Neural crest cell (in vitro differentiated cells): ENCODE data around the gene DNAH10. TPM values are rescaled to one million over a fixed set of nuclear protein-coding genes. Genes with fewer than 3 reads are reported as not detected.

Experiments used
- DNase-seq: peaks from one replicate; pipeline ENCODE4 v3.0.0; 2021; ENCODE audit warnings: low read depth, mixed read lengths, low spot score
- H3K27ac Mint-ChIP-seq: one replicate; pipeline ENCODE4 v1.8.0; 2021; ENCODE audit warnings: mild to moderate bottlenecking, mixed read lengths; ENCODE audit not compliant: unreplicated experiment
- H3K27me3 Mint-ChIP-seq: 2 replicates; pipeline ENCODE4 v1.8.0; 2021; ENCODE audit warnings: low read depth, mild to moderate bottlenecking, mixed read lengths
- H3K36me3 Mint-ChIP-seq: 2 replicates; pipeline ENCODE4 v1.8.0; 2021; ENCODE audit warnings: low read depth, mild to moderate bottlenecking, mixed read lengths
- H3K4me1 Mint-ChIP-seq: 2 replicates; pipeline ENCODE4 v1.8.0; 2021; ENCODE audit warnings: mixed read lengths
- H3K4me3 Mint-ChIP-seq: one replicate; pipeline ENCODE4 v1.8.0; 2021; ENCODE audit warnings: mild to moderate bottlenecking, mixed read lengths
- H3K9me3 Mint-ChIP-seq: 2 replicates; pipeline ENCODE4 v1.8.0; 2021; ENCODE audit warnings: mixed read lengths
- total RNA-seq: library from RNA; stranded (reverse); gene quantifications from 2 replicates; pipeline ENCODE4 v1.2.1, GENCODE V29; 2021
- TF ChIP-seq, protein P1 (sequence below): fragments of 200-600 bp; sonication (generic); conservative IDR thresholded peaks from 2 replicates; pipeline ENCODE4 v1.5.0; 2021; ENCODE audit warnings: antibody characterized with exemption, mild to moderate bottlenecking

DNAH10 gene
- total RNA-seq, 1 donor from 2014 or later = 1.1 TPM

DNA sequence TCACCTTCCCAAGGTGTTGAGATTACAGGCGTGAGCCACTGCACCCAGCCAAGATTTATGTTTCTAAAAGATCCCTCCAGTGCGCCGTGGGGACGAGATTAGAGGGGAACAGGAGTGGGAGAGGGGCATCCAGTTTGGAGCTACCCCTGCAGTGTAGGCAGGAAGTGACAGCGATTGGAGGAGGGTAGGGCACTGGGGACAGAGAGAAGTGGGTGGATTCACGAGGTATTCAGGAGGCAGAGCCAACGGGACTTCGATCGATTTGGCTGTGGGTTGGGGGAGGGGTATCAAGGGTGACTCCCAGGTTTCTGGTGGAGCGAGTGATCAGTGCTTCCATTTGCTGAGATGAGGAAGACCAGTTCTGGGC is 128.4 kb downstream of the DNAH10 start:
- no peak for DNase-seq
- H3K36me3 Mint-ChIP-seq = no peaks in the 10 kb centered on the region
- H3K27ac Mint-ChIP-seq = no peak overlapping the region
- peaks cover 4% of the 10 kb centered on the region for H3K4me1 Mint-ChIP-seq
- peaks cover 6% of the 10 kb centered on the region for H3K27me3 Mint-ChIP-seq
- H3K4me3 Mint-ChIP-seq = no peak overlapping the region
- peaks cover under 1% of the 10 kb centered on the region for H3K9me3 Mint-ChIP-seq
- TF ChIP-seq, protein P1, sequence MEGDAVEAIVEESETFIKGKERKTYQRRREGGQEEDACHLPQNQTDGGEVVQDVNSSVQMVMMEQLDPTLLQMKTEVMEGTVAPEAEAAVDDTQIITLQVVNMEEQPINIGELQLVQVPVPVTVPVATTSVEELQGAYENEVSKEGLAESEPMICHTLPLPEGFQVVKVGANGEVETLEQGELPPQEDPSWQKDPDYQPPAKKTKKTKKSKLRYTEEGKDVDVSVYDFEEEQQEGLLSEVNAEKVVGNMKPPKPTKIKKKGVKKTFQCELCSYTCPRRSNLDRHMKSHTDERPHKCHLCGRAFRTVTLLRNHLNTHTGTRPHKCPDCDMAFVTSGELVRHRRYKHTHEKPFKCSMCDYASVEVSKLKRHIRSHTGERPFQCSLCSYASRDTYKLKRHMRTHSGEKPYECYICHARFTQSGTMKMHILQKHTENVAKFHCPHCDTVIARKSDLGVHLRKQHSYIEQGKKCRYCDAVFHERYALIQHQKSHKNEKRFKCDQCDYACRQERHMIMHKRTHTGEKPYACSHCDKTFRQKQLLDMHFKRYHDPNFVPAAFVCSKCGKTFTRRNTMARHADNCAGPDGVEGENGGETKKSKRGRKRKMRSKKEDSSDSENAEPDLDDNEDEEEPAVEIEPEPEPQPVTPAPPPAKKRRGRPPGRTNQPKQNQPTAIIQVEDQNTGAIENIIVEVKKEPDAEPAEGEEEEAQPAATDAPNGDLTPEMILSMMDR = no peak

DNA sequence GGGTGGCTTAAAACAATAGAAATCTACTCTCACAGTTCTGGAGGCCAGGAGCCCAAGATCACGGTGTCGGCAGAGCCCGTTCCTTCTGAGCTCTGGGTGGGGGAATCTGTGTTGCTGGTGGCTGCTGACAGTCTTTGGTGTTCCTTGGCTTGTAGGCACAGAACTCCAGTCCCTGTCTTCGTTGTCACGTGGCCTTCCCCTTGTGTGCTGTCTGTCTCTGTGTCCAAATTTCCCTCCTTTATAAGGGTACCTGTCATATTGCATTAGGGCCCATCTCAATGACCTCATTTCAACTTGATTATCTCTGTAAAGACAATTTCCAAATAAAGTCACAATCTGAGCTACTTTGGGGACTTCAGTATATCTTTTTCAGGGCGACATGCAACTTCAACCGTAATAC is 128.9 kb downstream of the DNAH10 start:
- Mint-ChIP-seq H3K9me3 (no peaks in the 10 kb centered on the region), H3K36me3 (no peaks in the 10 kb centered on the region), H3K4me1 (peaks cover 4% of the 10 kb centered on the region), H3K27me3 (peaks cover 5% of the 10 kb centered on the region), H3K27ac (no peak overlapping the region), H3K4me3 (no peak overlapping the region)
- no peak for DNase-seq
- TF ChIP-seq, protein P1 = no peak

DNA sequence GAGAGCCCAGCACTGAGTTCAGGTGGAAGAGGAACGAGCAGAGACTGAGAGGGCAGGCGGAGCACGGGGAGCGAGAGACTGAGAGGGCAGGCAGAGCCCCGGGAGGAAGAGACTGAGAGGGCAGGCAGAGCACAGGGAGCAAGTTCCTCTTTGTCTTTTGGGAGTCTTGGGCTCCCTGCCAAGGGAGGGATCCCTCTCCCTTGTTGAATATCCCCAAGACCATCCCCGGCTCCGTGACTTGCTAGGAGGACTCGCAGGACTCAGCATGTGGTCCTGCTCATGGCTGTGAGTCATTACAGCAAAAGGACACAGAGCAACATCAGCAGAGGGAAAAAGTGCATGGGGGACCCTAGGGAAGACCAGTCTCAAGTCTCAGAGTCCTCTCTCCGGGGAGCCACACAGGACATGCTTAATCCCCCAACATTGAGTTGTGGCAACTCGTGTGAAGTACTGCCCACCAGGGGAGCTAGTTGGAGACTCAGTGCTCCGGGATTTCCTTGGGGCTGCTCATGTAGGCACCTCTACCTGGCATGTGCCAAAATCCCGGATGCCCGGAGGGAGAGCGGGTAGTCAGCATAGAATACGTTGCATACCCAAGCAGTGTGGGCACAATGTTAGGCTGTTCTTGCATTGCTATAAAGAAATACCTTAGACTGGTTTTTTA is 129.5 kb downstream of the DNAH10 start:
- no peak overlapping the region for H3K27ac Mint-ChIP-seq
- no peaks in the 10 kb centered on the region for H3K9me3 Mint-ChIP-seq
- TF ChIP-seq, protein P1 = no peak
- H3K36me3 Mint-ChIP-seq = no peaks in the 10 kb centered on the region
- DNase-seq = no peak
- peaks cover 4% of the 10 kb centered on the region for H3K27me3 Mint-ChIP-seq
- peaks cover 4% of the 10 kb centered on the region for H3K4me1 Mint-ChIP-seq
- H3K4me3 Mint-ChIP-seq = no peak overlapping the region

DNA sequence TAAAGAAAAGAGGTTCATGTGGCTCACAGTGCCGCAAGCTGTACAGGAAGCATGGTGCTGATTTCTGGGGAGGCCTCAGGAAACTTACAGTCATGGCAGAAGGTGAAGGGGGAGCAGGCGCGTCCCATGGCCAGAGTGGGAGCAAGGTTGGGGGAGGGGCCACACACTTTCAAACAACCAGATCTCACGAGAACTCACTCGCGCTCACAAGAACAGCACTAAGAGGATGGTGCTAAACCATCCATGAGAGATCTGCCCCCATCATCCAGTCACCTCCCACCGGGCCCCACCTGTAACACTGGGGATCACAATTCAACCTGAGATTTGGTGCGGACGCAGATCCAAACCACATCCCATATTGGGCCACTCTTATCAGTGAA is 130.1 kb downstream of the DNAH10 start:
- TF ChIP-seq, protein P1 = no peak
- H3K36me3 Mint-ChIP-seq = no peaks in the 10 kb centered on the region
- H3K4me1 Mint-ChIP-seq = peaks cover 4% of the 10 kb centered on the region
- no peaks in the 10 kb centered on the region for H3K9me3 Mint-ChIP-seq
- DNase-seq = no peak
- H3K27ac Mint-ChIP-seq = no peak overlapping the region
- no peak overlapping the region for H3K4me3 Mint-ChIP-seq
- H3K27me3 Mint-ChIP-seq = peaks cover 4% of the 10 kb centered on the region

DNA sequence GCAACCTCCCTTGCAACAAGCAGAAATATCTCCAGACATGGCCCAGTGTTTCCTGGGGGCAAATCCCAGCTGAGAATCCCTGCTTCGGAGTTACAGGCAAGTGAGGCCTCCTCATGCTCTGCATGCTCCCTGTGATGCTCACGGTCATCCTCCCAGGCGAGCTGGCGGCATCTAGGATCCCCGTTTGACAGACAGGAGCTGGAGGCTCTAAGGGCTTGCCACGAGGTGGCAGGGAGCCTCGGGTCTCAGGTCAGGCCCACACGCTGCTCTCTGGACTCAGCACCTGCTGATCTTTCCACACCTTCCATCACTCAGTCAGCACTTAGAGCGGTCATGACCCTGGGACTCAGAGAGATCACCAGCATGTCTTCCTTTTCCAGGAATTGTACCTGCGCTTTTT is 130.8 kb downstream of the DNAH10 start:
- no peaks in the 10 kb centered on the region for H3K9me3 Mint-ChIP-seq
- no peak overlapping the region for H3K27ac Mint-ChIP-seq
- TF ChIP-seq, protein P1 = no peak
- DNase-seq = no peak
- peaks cover 4% of the 10 kb centered on the region for H3K4me1 Mint-ChIP-seq
- peaks cover 4% of the 10 kb centered on the region for H3K27me3 Mint-ChIP-seq
- H3K36me3 Mint-ChIP-seq = no peaks in the 10 kb centered on the region
- H3K4me3 Mint-ChIP-seq = no peak overlapping the region
